SH-SY5Y (cell line): ENCODE results near the gene CUL7.

Experiments
- GATA2 ChIP-seq: IDR thresholded peaks from 2 replicates; pipeline ENCODE4 v1.6.1; 2011; ENCODE audit warnings: mild to moderate bottlenecking, low read depth, low read length
- GATA3 ChIP-seq: IDR thresholded peaks from 2 replicates; pipeline ENCODE4 v1.6.1; 2011; ENCODE audit warnings: low read depth, mild to moderate bottlenecking, low read length, moderate library complexity

DNA sequence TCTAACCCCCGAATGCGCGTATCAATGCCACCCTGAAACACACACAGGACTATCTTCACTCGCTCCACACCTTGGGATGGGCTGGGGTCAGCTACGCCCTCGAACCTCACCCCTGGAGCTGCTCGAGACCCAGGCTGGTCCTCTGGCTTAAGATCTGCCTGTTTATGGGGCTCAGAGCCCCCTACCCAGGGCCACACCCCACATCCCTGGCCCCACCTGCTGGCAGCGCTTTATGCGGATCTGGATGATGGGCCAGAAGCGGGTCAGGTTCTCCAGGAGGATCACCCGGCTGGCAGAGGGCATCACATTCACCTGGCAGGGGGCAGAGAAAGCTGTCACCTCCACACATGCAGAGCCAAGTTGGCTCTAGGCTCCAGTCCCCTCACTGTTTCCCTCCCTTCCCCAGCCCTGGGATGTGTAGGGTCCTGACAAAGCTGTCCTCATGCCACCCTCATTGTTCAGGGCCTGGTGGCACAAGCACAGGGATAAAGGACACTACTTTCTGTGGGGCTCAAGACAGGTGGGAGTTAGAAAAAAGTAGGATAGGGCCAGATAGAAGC, 8.2 kb downstream of the CUL7 start:
- TF ChIP-seq GATA3 = no peak
- no peak for TF ChIP-seq GATA2
